Measurements from ENCODE around the gene UBTD2. TPM values are rescaled to one million over a fixed set of nuclear protein-coding genes. Genes with fewer than 3 reads are reported as not detected.
"Not testable (repeated sequence)": the region's sequence is repeated elsewhere in the genome, so short reads cannot be mapped to it uniquely, and the experiment has no call there.

The UBTD2 gene
- total RNA-seq, 1 donor from 2014 or later: 15.8 TPM

- H3K27me3 ChIP-seq (ENCODE audit: low read depth): no peaks in the 10 kb centered on the region
- H3K4me3 ChIP-seq: no peak overlapping the region
- no peak for TF ChIP-seq CTCF (IDR thresholded peaks at IDR 0.05)
- H3K9me3 ChIP-seq: no peaks in the 10 kb centered on the region
- intact Hi-C loops (cut with DNase I): no loop called here
- ATAC-seq (no peak), DNase-seq (no peak)
- H3K27ac ChIP-seq: no peak overlapping the region
- H3K36me3 ChIP-seq: peaks cover 22% of the 10 kb centered on the region
- H3K4me1 ChIP-seq: no peaks in the 10 kb centered on the region
Measured at GRCh38 chr5:172211676-172212075, 71.9 kb downstream of the UBTD2 start.

DNA sequence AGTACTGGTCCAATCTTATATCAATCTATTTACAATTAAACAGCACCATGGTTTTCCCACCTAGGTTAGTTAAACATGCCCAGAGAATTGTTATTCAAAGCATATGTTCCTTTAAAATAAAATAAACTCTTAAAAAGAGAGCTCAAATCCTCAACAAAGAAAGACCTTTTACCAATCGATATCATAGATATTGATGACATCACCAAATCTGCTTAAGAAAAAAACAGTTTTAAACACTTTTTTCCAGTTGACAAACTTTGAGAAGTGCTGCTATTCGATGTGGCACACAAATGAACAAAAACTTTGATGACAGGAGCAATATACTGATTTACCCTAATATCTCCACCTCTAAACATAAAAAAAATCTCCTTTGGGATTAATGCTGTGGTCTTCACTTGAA, 73.8 kb downstream of the UBTD2 start:
- no peak overlapping the region for H3K4me3 ChIP-seq
- H3K27me3 ChIP-seq (ENCODE audit: low read depth): no peaks in the 10 kb centered on the region
- no peak for DNase-seq
- no peaks in the 10 kb centered on the region for H3K4me1 ChIP-seq
- TF ChIP-seq CTCF (IDR thresholded peaks at IDR 0.05): no peak
- ATAC-seq: no peak
- H3K27ac ChIP-seq: no peak overlapping the region
- H3K9me3 ChIP-seq: no peaks in the 10 kb centered on the region
- peaks cover 22% of the 10 kb centered on the region for H3K36me3 ChIP-seq
- intact Hi-C loops (cut with DNase I): no loop called here

- no peak for DNase-seq
- Histone ChIP-seq H3K27me3 (ENCODE audit: low read depth) (no peaks in the 10 kb centered on the region), H3K27ac (no peak overlapping the region), H3K9me3 (no peaks in the 10 kb centered on the region), H3K4me1 (no peaks in the 10 kb centered on the region), H3K36me3 (peaks cover 22% of the 10 kb centered on the region), H3K4me3 (no peak overlapping the region)
- no peak for TF ChIP-seq CTCF (IDR thresholded peaks at IDR 0.05)
- intact Hi-C loops (cut with DNase I): no loop called here
- ATAC-seq: no peak
Measured at GRCh38 chr5:172207511-172207910, 76.1 kb downstream of the UBTD2 start.

DNA sequence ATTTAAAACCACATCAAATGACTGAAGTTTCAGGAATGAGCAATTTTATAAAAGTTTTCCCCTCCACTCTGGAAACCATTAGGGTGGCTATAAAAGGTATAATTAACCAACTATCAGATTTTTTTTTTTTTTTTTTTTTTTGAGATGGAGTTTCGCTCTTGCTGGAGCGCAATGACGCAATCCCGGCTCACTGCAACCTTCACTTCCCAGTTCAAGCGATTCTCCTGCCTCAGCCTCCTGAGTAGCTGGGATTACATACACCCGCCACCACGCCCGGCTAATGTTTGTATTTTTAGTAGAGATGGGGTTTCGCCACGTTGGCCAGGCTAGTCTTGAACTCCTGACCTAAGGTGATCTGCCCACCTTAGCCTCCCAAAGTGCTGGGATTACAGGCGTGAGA, 77.6 kb downstream of the UBTD2 start:
- H3K4me1 ChIP-seq; DNase-seq; ATAC-seq; H3K4me3 ChIP-seq; H3K27ac ChIP-seq; intact Hi-C loops (cut with DNase I); H3K9me3 ChIP-seq; H3K27me3 ChIP-seq (ENCODE audit: low read depth); H3K36me3 ChIP-seq: not testable (repeated sequence)

DNA sequence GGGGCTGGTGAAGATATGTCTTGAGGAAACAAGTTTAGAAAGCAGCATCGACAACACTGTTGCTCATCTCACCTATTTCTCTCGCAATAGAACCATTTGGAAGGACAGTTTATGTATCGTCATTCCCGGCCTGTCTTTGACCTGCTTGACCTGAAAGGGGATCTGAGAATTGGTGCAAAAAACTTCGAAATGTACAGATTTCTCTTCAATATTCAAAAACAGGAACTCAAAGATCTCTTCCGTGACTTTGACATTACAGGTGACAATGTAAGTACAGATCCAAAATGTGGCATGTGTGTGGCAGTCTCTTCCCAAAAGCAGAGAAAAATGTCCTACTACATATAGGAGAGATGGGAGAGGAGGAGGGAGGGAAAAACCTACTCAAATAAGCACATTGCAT, 83.1 kb downstream of the UBTD2 start:
- H3K27me3 ChIP-seq (ENCODE audit: low read depth): no peaks in the 10 kb centered on the region
- H3K9me3 ChIP-seq: no peaks in the 10 kb centered on the region
- no peak for TF ChIP-seq CTCF (IDR thresholded peaks at IDR 0.05)
- no peak overlapping the region for H3K27ac ChIP-seq
- ATAC-seq (no peak), DNase-seq (no peak)
- no peaks in the 10 kb centered on the region for H3K4me1 ChIP-seq
- no peak overlapping the region for H3K4me3 ChIP-seq
- H3K36me3 ChIP-seq: no peaks in the 10 kb centered on the region
- intact Hi-C loops (cut with DNase I): no loop called here

DNA sequence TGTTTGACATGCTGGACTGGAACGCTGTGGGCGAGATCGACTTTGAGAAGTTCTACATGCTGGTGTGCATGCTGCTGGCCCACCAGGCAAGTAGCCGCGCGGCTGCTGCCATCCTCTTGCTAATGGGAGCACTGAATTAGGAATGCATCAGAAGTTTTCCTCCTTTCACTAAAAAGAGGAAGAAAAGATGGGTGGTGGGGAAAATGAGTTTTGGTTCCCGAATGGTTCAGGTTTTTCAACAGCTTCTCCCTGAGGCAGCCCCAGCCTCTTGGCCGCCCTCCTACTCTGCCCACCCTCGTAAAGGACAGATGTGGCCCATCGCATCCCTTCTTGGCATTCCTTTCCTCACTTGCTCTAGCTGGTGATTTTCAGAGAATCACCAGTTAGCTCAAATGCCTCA, 84.1 kb downstream of the UBTD2 start:
- H3K9me3 ChIP-seq: no peaks in the 10 kb centered on the region
- intact Hi-C loops (cut with DNase I): no loop called here
- no peak overlapping the region for H3K27ac ChIP-seq
- ATAC-seq (no peak), DNase-seq (no peak)
- H3K36me3 ChIP-seq: no peaks in the 10 kb centered on the region
- H3K4me3 ChIP-seq: no peak overlapping the region
- no peaks in the 10 kb centered on the region for H3K4me1 ChIP-seq
- TF ChIP-seq CTCF (IDR thresholded peaks at IDR 0.05): no peak
- no peaks in the 10 kb centered on the region for H3K27me3 ChIP-seq (ENCODE audit: low read depth)

DNA sequence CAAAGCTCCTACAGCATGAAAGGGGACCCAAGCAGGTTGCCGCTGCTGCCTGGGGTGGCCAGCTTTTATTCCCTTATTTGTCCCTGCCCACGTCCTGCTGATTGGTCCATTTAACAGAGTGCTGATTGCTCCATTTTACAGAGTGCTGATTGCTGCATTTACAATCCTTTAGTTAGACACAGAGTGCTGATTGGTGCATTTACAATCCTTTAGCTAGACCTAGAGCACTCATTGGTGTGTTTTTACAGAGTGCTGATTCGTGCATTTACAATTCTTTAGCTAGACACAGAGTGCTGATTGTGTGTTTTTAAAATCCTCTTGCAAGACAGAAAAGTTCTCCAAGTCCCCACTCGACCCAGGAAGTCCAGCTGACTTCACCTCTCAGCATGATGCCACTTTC, 85.8 kb downstream of the UBTD2 start:
- H3K4me3 ChIP-seq; ATAC-seq; H3K27ac ChIP-seq; H3K36me3 ChIP-seq; H3K27me3 ChIP-seq (ENCODE audit: low read depth); DNase-seq; H3K9me3 ChIP-seq; intact Hi-C loops (cut with DNase I); H3K4me1 ChIP-seq: not testable (repeated sequence)

All from lower lobe of right lung (tissue), 2 donors.